ENCODE measurements around the gene IRF8.

DNA sequence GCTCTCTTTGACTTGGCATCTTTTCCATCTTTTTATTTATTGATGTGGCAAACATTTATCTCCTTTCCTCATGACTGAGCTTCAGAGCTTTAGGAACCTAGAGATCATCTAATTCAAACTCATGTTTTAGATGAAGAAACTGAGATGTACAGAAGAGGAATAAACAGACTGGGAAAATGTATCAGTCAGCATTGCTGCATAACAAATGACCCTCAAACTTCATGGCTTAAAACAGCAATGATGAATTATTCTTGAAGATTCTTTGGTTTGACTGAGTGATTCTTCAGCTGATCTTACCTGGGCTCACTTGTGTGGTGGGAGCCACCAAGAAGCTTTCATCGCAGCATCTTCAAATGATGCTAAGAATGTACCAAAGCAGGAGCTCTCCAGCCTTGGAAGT, 44.0 kb upstream of the IRF8 start:
- no peak for TF ChIP-seq PPARA (CRISPR knock-in tag; IDR thresholded peaks at IDR 0.05; ENCODE audit: borderline replicate concordance)
- TF ChIP-seq ZFP30 (CRISPR knock-in tag; IDR thresholded peaks at IDR 0.05): no peak
- TF ChIP-seq ZNF565 (CRISPR knock-in tag; conservative IDR thresholded peaks at IDR 0.05; ENCODE audit: low read depth): no peak
- TF ChIP-seq RARB (CRISPR knock-in tag; IDR thresholded peaks at IDR 0.05): no peak
- TF ChIP-seq ISL1 (CRISPR knock-in tag; IDR thresholded peaks at IDR 0.05): no peak
- TF ChIP-seq, protein P1, sequence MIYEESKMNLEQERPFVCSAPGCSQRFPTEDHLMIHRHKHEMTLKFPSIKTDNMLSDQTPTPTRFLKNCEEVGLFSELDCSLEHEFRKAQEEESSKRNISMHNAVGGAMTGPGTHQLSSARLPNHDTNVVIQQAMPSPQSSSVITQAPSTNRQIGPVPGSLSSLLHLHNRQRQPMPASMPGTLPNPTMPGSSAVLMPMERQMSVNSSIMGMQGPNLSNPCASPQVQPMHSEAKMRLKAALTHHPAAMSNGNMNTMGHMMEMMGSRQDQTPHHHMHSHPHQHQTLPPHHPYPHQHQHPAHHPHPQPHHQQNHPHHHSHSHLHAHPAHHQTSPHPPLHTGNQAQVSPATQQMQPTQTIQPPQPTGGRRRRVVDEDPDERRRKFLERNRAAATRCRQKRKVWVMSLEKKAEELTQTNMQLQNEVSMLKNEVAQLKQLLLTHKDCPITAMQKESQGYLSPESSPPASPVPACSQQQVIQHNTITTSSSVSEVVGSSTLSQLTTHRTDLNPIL (CRISPR knock-in tag; IDR thresholded peaks at IDR 0.05; ENCODE audit: low read depth): no peak
